Uterus (tissue), 2 donors: ENCODE data around the gene DCAF6.

Experiments used
- CTCF ChIP-seq, 4 experiments: fragments of 200-600 bp in 2 of 4; fragments of 450-650 bp in 2 of 4; sonication (generic) in 2 of 4; IDR thresholded peaks; one replicate each; pipeline ENCODE4 v1.5.1; 2016 to 2019; ENCODE audit warnings: antibody characterized with exemption in 4 of 4, mild to moderate bottlenecking in 2 of 4, moderate library complexity in 1 of 4
- POLR2A ChIP-seq, 2 donors: fragments of 450-650 bp; IDR thresholded peaks; one replicate each; pipeline ENCODE4 v1.6.1; 2016; ENCODE audit warnings: antibody characterized with exemption in 2 of 2, mild to moderate bottlenecking in 1 of 2, moderate library complexity in 1 of 2

DNA sequence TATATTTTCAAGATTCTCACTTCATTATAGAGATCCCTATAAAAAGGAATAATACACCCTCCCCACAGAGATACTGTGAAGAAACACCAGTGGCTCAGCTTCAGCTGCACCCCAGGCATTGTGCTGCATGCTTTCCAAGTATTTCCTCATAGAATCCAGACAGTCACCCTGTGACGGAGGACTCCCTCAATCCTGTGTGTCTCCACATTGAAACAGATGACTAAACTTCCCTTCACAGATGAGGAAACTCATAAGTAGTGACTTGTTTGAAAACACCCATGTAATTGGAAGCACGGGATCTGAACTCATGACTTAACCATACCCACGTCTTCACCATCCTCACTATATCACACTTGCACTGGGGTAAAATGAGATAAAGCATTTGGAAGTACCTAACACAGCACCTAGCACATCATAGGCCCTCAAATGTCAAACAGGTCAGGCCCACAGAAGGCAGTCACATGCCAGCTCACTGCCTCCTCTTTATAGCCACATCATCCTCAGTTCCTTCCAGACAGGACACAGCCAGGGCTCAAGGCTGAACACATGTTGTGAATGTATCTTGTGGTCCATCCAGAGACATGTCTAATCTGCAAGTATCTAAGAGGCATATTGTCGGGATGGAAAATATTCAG lies 145.0 kb downstream of the DCAF6 start:
- TF ChIP-seq POLR2A (IDR thresholded peaks at IDR 0.05), result no peak
- TF ChIP-seq CTCF (IDR thresholded peaks at IDR 0.05), result no peak
